Natural killer cell treated with Interleukin-12 subunit alpha and Interleukin-12 subunit beta and Interleukin-15 and Interleukin-18, amount 100 ng/mL, for 72 hours (primary cell): ENCODE data around the gene TMEM266. TPM values are rescaled to one million over a fixed set of nuclear protein-coding genes. Genes with fewer than 3 reads are reported as not detected.

ENCODE experiments used
- ATAC-seq, 2 donors: fragments of 150-1000 bp; cut with Tn5 transposase in 1 of 2; sonication (Bioruptor Pico), chemical (Tn5 transposase) in 1 of 2; 2 replicates each; pipeline ENCODE4 v1.10.0; 2021
- DNase-seq: peaks from one replicate; pipeline ENCODE4 v3.0.0; 2022; ENCODE audit warnings: low spot score
- H3K27ac Mint-ChIP-seq, 2 donors: 1 replicate in 1 of 2; 2 replicates in 1 of 2; pipeline ENCODE4 v1.8.0; 2022; ENCODE audit warnings: mixed read lengths in 2 of 2, mild to moderate bottlenecking in 1 of 2, moderate library complexity in 1 of 2
- H3K27me3 Mint-ChIP-seq, 2 donors: 1 replicate in 1 of 2; 2 replicates in 1 of 2; pipeline ENCODE4 v1.8.0; 2022; ENCODE audit warnings: mixed read lengths in 2 of 2
- H3K36me3 Mint-ChIP-seq: one replicate; pipeline ENCODE4 v1.8.0; 2022; ENCODE audit warnings: mixed read lengths
- H3K4me1 Mint-ChIP-seq, 2 donors: 1 replicate in 1 of 2; 2 replicates in 1 of 2; pipeline ENCODE4 v1.8.0; 2022; ENCODE audit warnings: low read depth in 2 of 2, mixed read lengths in 2 of 2, mild to moderate bottlenecking in 1 of 2
- H3K4me3 Mint-ChIP-seq: one replicate; pipeline ENCODE4 v1.8.0; 2022; ENCODE audit warnings: mixed read lengths
- H3K9me3 Mint-ChIP-seq: 2 replicates; pipeline ENCODE4 v1.8.0; 2022; ENCODE audit warnings: mixed read lengths
- total RNA-seq, 2 donors: library from RNA; stranded (reverse); gene quantifications; one replicate each; pipeline ENCODE4 v1.2.3, GENCODE V29; 2022

The TMEM266 gene
- total RNA-seq, 2 donors from 2014 or later: 0.24 TPM; not detected in 1

- no peaks in the 10 kb centered on the region for H3K36me3 Mint-ChIP-seq
- H3K27ac Mint-ChIP-seq: no peak overlapping the region
- no peak overlapping the region for H3K4me3 Mint-ChIP-seq
- ATAC-seq (no peak), DNase-seq (no peak)
- H3K9me3 Mint-ChIP-seq: no peaks in the 10 kb centered on the region
- no peaks in the 10 kb centered on the region for H3K27me3 Mint-ChIP-seq
- H3K4me1 Mint-ChIP-seq: peaks cover 0 to 3% of the 10 kb centered on the region in 2 donors
Observed at GRCh38 chr15:76233921-76234320, 174.1 kb downstream of the TMEM266 start.

DNA sequence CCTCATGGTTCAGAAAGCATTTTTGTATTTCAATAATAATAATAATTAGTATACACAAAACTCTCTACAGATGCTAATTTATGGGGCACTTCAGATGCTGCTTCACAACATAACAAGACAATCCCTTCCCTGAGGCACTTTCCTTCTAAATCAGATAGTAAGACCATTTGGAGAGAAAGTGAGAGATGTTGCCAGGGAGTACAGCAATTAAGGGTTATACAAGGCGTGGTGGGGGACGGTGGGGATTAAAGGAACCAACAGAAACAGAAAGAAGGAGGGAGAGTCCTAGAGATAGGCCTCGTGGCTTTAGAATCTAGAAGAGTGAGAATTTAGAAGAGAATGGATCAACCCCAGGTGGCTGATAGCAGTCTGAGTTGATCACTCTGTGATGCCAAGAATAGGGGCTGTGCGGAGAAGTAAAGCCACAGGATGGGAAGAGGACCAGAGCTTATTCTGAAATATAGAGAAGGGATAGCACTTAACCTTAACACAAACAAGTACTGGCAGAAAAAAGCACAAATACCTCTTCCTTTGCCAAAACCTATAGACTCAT is 174.6 kb downstream of the TMEM266 start:
- Mint-ChIP-seq H3K27ac (no peak overlapping the region), H3K4me1 (peaks cover 0 to 3% of the 10 kb centered on the region in 2 donors), H3K9me3 (no peaks in the 10 kb centered on the region), H3K27me3 (no peaks in the 10 kb centered on the region), H3K36me3 (no peaks in the 10 kb centered on the region), H3K4me3 (no peak overlapping the region)
- no peak for ATAC-seq
- no peak for DNase-seq

DNA sequence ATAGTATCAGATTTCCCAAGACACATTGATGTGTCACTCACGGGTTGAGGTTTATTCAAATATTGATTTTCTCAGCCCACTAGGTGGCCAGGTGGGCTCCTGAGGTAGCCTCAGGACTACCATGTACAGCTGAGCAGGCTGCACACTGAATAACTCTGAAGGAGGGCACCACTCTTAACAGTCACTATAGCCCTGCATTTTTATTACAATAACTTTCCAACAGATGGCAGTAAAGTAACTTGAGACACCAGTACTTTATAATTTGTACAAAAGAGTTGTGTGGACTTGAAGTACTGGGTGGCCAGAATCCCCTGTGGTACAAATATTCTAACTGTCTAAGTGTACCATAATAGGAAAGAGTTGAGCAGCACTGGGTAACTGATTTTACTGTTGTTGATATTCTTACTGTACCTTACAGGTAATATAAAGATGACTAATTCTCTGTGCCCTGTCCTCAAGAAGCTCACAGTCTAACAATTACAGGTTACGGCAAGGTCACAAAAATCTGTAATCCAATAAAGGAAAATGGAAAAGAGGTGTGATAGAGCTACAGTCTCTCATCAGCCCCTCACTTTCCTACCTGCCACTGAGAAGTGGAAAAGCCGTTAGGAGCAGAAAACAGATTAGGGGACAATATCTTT is 175.5 kb downstream of the TMEM266 start:
- no peak overlapping the region for H3K27ac Mint-ChIP-seq
- H3K4me1 Mint-ChIP-seq: peaks cover 0 to 3% of the 10 kb centered on the region in 2 donors
- H3K36me3 Mint-ChIP-seq: no peaks in the 10 kb centered on the region
- H3K4me3 Mint-ChIP-seq: no peak overlapping the region
- ATAC-seq (peak; percentile 33 to 59), DNase-seq (no peak)
- H3K9me3 Mint-ChIP-seq: no peaks in the 10 kb centered on the region
- H3K27me3 Mint-ChIP-seq: no peaks in the 10 kb centered on the region

DNA sequence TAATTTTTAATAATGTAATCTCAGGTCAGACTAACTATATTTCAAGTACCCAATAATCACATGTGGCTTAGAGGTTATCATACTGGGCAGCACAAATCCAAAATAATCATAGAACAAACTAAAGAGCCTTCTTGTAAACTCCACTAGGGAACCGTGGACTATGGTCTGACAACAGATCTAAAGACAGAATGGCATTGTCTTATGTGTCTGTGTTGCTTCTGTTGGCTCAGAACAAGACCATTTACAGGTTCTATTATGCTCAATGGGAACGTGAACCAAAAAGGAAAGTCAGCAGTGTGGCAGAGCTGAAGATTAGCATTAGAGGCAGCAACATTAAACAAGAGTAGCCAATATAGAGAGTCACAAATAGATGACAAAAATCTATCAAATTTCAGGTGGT is 176.6 kb downstream of the TMEM266 start:
- Mint-ChIP-seq H3K4me1 (peaks cover 0 to 3% of the 10 kb centered on the region in 2 donors), H3K27me3 (no peaks in the 10 kb centered on the region), H3K36me3 (no peaks in the 10 kb centered on the region), H3K4me3 (no peak overlapping the region), H3K27ac (no peak overlapping the region), H3K9me3 (no peaks in the 10 kb centered on the region)
- DNase-seq (no peak), ATAC-seq (no peak)

- no peak overlapping the region for H3K4me3 Mint-ChIP-seq
- no peaks in the 10 kb centered on the region for H3K27me3 Mint-ChIP-seq
- no peaks in the 10 kb centered on the region for H3K4me1 Mint-ChIP-seq
- no peak for ATAC-seq
- DNase-seq: no peak
- H3K27ac Mint-ChIP-seq: no peak overlapping the region
- H3K9me3 Mint-ChIP-seq: no peaks in the 10 kb centered on the region
- H3K36me3 Mint-ChIP-seq: peaks cover 8% of the 10 kb centered on the region
Observed at GRCh38 chr15:76239786-76240185, 180.0 kb downstream of the TMEM266 start.

- DNase-seq (no peak), ATAC-seq (no peak)
- Mint-ChIP-seq H3K4me1 (no peaks in the 10 kb centered on the region), H3K27me3 (no peaks in the 10 kb centered on the region), H3K27ac (no peak overlapping the region), H3K4me3 (no peak overlapping the region), H3K9me3 (no peaks in the 10 kb centered on the region), H3K36me3 (peaks cover 8% of the 10 kb centered on the region)
Observed at GRCh38 chr15:76245072-76245610, 185.4 kb downstream of the TMEM266 start.

DNA sequence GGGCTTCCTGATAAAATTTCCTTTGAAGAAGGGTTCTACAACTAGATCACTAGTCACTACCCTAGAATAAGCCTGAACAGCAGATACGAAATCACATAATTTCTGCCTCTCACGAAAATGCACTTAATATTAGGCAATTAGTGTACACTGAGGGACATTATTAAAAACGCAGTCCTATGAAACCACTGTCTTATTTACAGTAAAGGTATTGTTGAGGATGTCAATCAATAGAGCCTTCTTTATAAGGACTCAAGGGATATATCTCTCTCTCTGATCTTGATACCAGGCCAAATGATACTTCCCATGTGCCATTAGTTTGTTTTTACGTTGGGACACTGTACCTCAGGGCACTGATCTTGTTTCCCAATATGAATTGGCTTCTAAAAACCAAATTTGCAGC is 191.9 kb downstream of the TMEM266 start:
- DNase-seq (no peak), ATAC-seq (no peak)
- no peak overlapping the region for H3K4me3 Mint-ChIP-seq
- no peaks in the 10 kb centered on the region for H3K27me3 Mint-ChIP-seq
- H3K36me3 Mint-ChIP-seq: no peaks in the 10 kb centered on the region
- H3K9me3 Mint-ChIP-seq: no peaks in the 10 kb centered on the region
- H3K27ac Mint-ChIP-seq: no peak overlapping the region
- no peaks in the 10 kb centered on the region for H3K4me1 Mint-ChIP-seq

DNA sequence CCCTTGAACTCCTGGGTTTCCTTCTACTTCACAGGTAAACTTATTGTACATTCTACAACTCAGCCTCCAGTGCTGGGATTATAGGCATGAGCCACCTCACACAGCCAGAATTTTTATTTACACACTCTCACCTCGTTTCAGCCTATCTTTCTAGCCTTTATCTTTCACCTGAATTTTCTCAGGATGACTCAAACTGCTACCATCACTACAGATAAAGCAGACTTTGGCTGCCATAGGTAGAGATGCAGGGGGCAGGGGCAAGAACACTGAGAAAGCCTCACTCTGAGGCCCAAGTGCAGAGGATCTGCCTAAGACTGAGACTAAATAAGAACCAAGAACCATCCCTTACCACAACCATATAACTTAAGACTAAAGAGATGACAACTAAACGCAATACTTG is 192.5 kb downstream of the TMEM266 start:
- ATAC-seq (no peak), DNase-seq (no peak)
- Mint-ChIP-seq H3K36me3 (no peaks in the 10 kb centered on the region), H3K4me3 (no peak overlapping the region), H3K4me1 (no peaks in the 10 kb centered on the region), H3K9me3 (no peaks in the 10 kb centered on the region), H3K27ac (no peak overlapping the region), H3K27me3 (no peaks in the 10 kb centered on the region)

GRCh38 chr15:76253691-76254473 is 194.1 kb downstream of the TMEM266 start:
- ATAC-seq (no peak), DNase-seq (no peak)
- H3K27me3 Mint-ChIP-seq: no peaks in the 10 kb centered on the region
- H3K27ac Mint-ChIP-seq: no peak overlapping the region
- H3K4me1 Mint-ChIP-seq: no peaks in the 10 kb centered on the region
- H3K36me3 Mint-ChIP-seq: no peaks in the 10 kb centered on the region
- no peaks in the 10 kb centered on the region for H3K9me3 Mint-ChIP-seq
- no peak overlapping the region for H3K4me3 Mint-ChIP-seq

Other genes starting within 250 kb of the TMEM266 start
- gene UBE2Q2, start 216.5 kb upstream of the TMEM266 start, total RNA-seq: 10 to 100 TPM; 23.9 to 38.5 TPM
- 10 to 100 TPM; 31.3 to 39.3 TPM for gene FBXO22, start 156.1 kb upstream of the TMEM266 start, total RNA-seq
- gene NRG4, start 47.6 kb upstream of the TMEM266 start, total RNA-seq: under 1 TPM in 1 of 2 donors, not detected in 1; 0.21 TPM